K562 (cell line): ENCODE measurements around the gene AAMP. TPM values are rescaled to one million over a fixed set of nuclear protein-coding genes. Genes with fewer than 3 reads are reported as not detected.

Experiments used
- ATAC-seq: fragments of 200-7000 bp; cut with Tn5 transposase; 3 replicates; pipeline ENCODE4 v1.9.1; 2020; ENCODE audit warnings: moderate library complexity
- BruUV-seq: library from RNA; stranded (reverse); fragments of 400-500 nt; replicated peaks from 2 replicates; lab custom pipeline; 2021; lab: Mats Ljungman, UMichigan
- CTCF ChIA-PET: fragments of 300-600 bp; formaldehyde crosslinking; extraction: SDS; loops from one replicate; lab custom pipeline; 2021; ENCODE audit warnings: low intra/inter-chr PET ratio; lab: Yijun Ruan, JAX
- POLR2A ChIA-PET: fragments of 300-600, 350-650 bp; sonication (Branson Sonifier 250); formaldehyde crosslinking; extraction: SDS; loops from one replicate; lab custom pipeline; 2021; ENCODE audit warnings: antibody characterized with exemption, inconsistent platforms; lab: Yijun Ruan, JAX
- DNase-seq, 4 experiments: peaks; one replicate each; pipeline versions ENCODE4 v3.0.0 to v3.0.0-alpha.2; 2011 to 2018; ENCODE audit warnings: low spot score in 3 of 4, mixed read lengths in 3 of 4; ENCODE audit errors: extremely low read depth in 1 of 4
- FAIRE-seq: peaks from 2 replicates; lab custom pipeline; 2011; peaks lifted over from hg19 to GRCh38; lab: Jason Lieb, UNC
- H2AFZ ChIP-seq: 2 replicates; pipeline ENCODE4 v1.6.0; 2011; ENCODE audit warnings: low read depth, low read length, control low read depth, inconsistent platforms
- H3K27ac ChIP-seq: fragments of 200-600 bp; 3 replicates; pipeline ENCODE4 v1.8.0; 2011; ENCODE audit warnings: low read depth, mild to moderate bottlenecking, control low read depth, inconsistent platforms, low read length, moderate library complexity, mixed read lengths; ENCODE audit errors: extremely low read depth
- H3K27me3 ChIP-seq, 2 experiments: fragments of 300-600 bp in 1 of 2; 2 replicates in 1 of 2; 3 replicates in 1 of 2; pipeline versions ENCODE4 v1.6.0 to v1.8.0; 2011; ENCODE audit warnings: inconsistent platforms in 2 of 2, low read length in 2 of 2, mild to moderate bottlenecking in 1 of 2, mixed read lengths in 1 of 2, moderate library complexity in 1 of 2; ENCODE audit not compliant: control insufficient read depth in 2 of 2, insufficient read depth in 2 of 2
- H3K36me3 ChIP-seq: fragments of 300-600 bp; 3 replicates; pipeline ENCODE4 v1.8.0; 2011; ENCODE audit warnings: mild to moderate bottlenecking, low read length, inconsistent platforms; ENCODE audit not compliant: control insufficient read depth, insufficient read depth
- H3K4me1 ChIP-seq, 2 experiments: fragments of 200-600 bp in 1 of 2; replicated peaks in 1 of 2; 2 replicates in 1 of 2; 3 replicates in 1 of 2; pipeline versions ENCODE4 v1.5.1 to v1.8.0; 2011; ENCODE audit warnings: inconsistent platforms in 2 of 2, low read length in 2 of 2, mild to moderate bottlenecking in 1 of 2, mixed read lengths in 1 of 2, moderate library complexity in 1 of 2; ENCODE audit not compliant: control insufficient read depth in 2 of 2, insufficient read depth in 2 of 2
- H3K4me2 ChIP-seq: 2 replicates; pipeline ENCODE4 v1.6.1; 2011; ENCODE audit warnings: low read length, control low read depth, inconsistent platforms, mixed read lengths; ENCODE audit not compliant: insufficient read depth
- H3K4me3 ChIP-seq: fragments of 200-600 bp; sonication (generic), shearing (Covaris generic); 2 replicates; pipeline ENCODE4 v1.5.1; 2016; ENCODE audit warnings: control low read depth, inconsistent platforms
- H3K79me2 ChIP-seq: fragments of 200-600 bp; 3 replicates; pipeline ENCODE4 v1.8.0; 2011; ENCODE audit warnings: low read length, inconsistent platforms; ENCODE audit not compliant: control insufficient read depth, insufficient read depth
- H3K9ac ChIP-seq, 2 experiments: 2 replicates each; pipeline versions ENCODE4 v1.6.0 to v1.6.1; 2011; ENCODE audit warnings: low read depth in 2 of 2, low read length in 2 of 2, control low read depth in 1 of 2, inconsistent platforms in 1 of 2, mild to moderate bottlenecking in 1 of 2, mixed read lengths in 1 of 2; ENCODE audit not compliant: insufficient read depth in 1 of 2
- H3K9me1 ChIP-seq: one replicate; pipeline ENCODE4 v1.6.0; 2011; ENCODE audit warnings: inconsistent platforms, mild to moderate bottlenecking, low read length, moderate library complexity; ENCODE audit not compliant: control insufficient read depth, insufficient read depth
- H3K9me3 ChIP-seq: replicated peaks from 2 replicates; pipeline ENCODE4 v1.5.1; 2011; ENCODE audit warnings: low read depth, low read length, inconsistent platforms; ENCODE audit not compliant: control insufficient read depth, insufficient read depth
- H4K20me1 ChIP-seq: replicated peaks from 2 replicates; pipeline ENCODE4 v1.6.1; 2011; ENCODE audit warnings: low read length, inconsistent platforms, mixed read lengths; ENCODE audit not compliant: control insufficient read depth, insufficient read depth
- ARID3B ChIP-seq: fragments of 250-450 bp; sonication (Bioruptor Pico); IDR thresholded peaks from 2 replicates; pipeline ENCODE4 v1.4.0; 2020; ENCODE audit warnings: borderline replicate concordance
- NFIX ChIP-seq: fragments of 250-450 bp; sonication (Bioruptor Pico); IDR thresholded peaks from 2 replicates; pipeline ENCODE4 v1.4.0; 2020; ENCODE audit warnings: low read depth, mild to moderate bottlenecking, moderate library complexity
- POLR3G ChIP-seq: IDR thresholded peaks from 2 replicates; pipeline ENCODE4 v1.6.1; 2011; ENCODE audit not compliant: insufficient read length, insufficient replicate concordance; ENCODE audit errors: extremely low read depth
- RAD21 ChIP-seq, 2 experiments: fragments of 250-450 bp in 1 of 2; fragments of 450-650 bp in 1 of 2; sonication (Bioruptor Pico) in 1 of 2; formaldehyde crosslinking in 1 of 2; IDR thresholded peaks in 1 of 2; conservative IDR thresholded peaks in 1 of 2; 2 replicates each; pipeline versions ENCODE4 v1.4.0 to v1.8.0; 2020 to 2022; ENCODE audit warnings: mild to moderate bottlenecking in 2 of 2, moderate library complexity in 1 of 2
- WGBS: fragments of 100-300 bp; shearing (Covaris generic); methylation state at CpG from one replicate; pipeline ENCODE4 v1.1.6; 2016; ENCODE audit warnings: low coverage, mixed read lengths; ENCODE audit not compliant: insufficient coverage; ENCODE audit errors: missing lambda C conversion rate; 5-methylcytosine and 5-hydroxymethylcytosine counted together
- in situ Hi-C: fragments of 300-500 bp; cut with MboI; formaldehyde crosslinking; loops from 4 replicates; pipeline ENCODE4 v1.15.0; 2018; ENCODE audit warnings: inconsistent platforms, mixed read lengths
- intact Hi-C: fragments of 100-400 bp; cut with micrococcal nuclease; formaldehyde crosslinking; loops from 2 replicates; pipeline ENCODE4 v1.14.2; 2022
- polyA plus RNA-seq, 8 experiments: library from polyadenylated mRNA; depleted of rRNA in 4 of 8; stranded (reverse) in 5 of 8; unstranded in 3 of 8; fragments of >200 nt; fragmentation: Nextera tagmentation in 2 of 8; fragmentation: Illumina TruSeq in 1 of 8; extraction: Ambion mirVana in 2 of 8; extraction: Trizol in 1 of 8; gene quantifications; 2 replicates each; pipeline versions ENCODE4 v1.2.1 to v1.2.3, GENCODE V29; 2011 to 2014; ENCODE audit warnings: inconsistent platforms in 1 of 8, missing spikeins in 1 of 8
- total RNA-seq, 7 experiments: library from RNA; depleted of rRNA in 6 of 7; stranded (reverse); fragments of >200 nt in 6 of 7; fragmentation: Illumina TruSeq in 2 of 7; extraction: Trizol in 2 of 7; gene quantifications; 2 replicates each; pipeline versions ENCODE4 v1.2.1 to v1.2.3, GENCODE V29; 2011 to 2021; ENCODE audit warnings: low replicate concordance in 1 of 7
- TF ChIP-seq, protein P1 (sequence below): fragments of 250-450 bp; sonication (Bioruptor Pico); IDR thresholded peaks from 2 replicates; pipeline ENCODE4 v1.9.0; 2021; ENCODE audit warnings: mild to moderate bottlenecking
- TF ChIP-seq, protein P2 (sequence below), 3 experiments: IDR thresholded peaks in 2 of 3; conservative IDR thresholded peaks in 1 of 3; 2 replicates each; pipeline ENCODE4 v1.5.1; 2011 to 2012; ENCODE audit warnings: low read length in 3 of 3, mild to moderate bottlenecking in 3 of 3, control low read depth in 2 of 3, improper control_type of control experiment in 1 of 3, inconsistent platforms in 1 of 3, low read depth in 1 of 3, mixed read lengths in 1 of 3, moderate library complexity in 1 of 3; ENCODE audit not compliant: insufficient read depth in 2 of 3
- TF ChIP-seq, protein P3 (sequence below), 2 experiments: IDR thresholded peaks; 2 replicates each; pipeline ENCODE4 v1.6.1; 2011; ENCODE audit warnings: borderline replicate concordance in 1 of 2, control low read depth in 1 of 2, low read depth in 1 of 2, low read length in 1 of 2, mild to moderate bottlenecking in 1 of 2, mixed read lengths in 1 of 2, moderate library complexity in 1 of 2; ENCODE audit not compliant: insufficient read depth in 1 of 2, insufficient read length in 1 of 2, poor library complexity in 1 of 2, severe bottlenecking in 1 of 2; ENCODE audit errors: extremely low read depth in 1 of 2
- TF ChIP-seq, protein P4 (sequence below), 2 experiments: fragments of 250-450 bp in 1 of 2; fragments of 450-650 bp in 1 of 2; sonication (Bioruptor Pico) in 1 of 2; IDR thresholded peaks; 2 replicates each; pipeline versions ENCODE4 v1.6.1 to v1.8.0; 2016 to 2021; ENCODE audit warnings: mild to moderate bottlenecking in 2 of 2, moderate library complexity in 2 of 2, missing compliant biosample characterization in 1 of 2, missing genetic modification characterization in 1 of 2
- TF ChIP-seq, protein P5 (sequence below), 3 experiments: fragments of 200-800 bp in 1 of 3; sonication (Bioruptor generic) in 1 of 3; sonication (generic) in 1 of 3; formaldehyde crosslinking in 1 of 3; IDR thresholded peaks; 2 replicates each; pipeline versions ENCODE4 v1.6.1 to v1.8.0; 2016 to 2022; ENCODE audit warnings: mild to moderate bottlenecking in 2 of 3, missing compliant biosample characterization in 2 of 3, missing genetic modification characterization in 2 of 3, missing genetic modification reagents in 1 of 3

Gene AAMP
- total and polyA plus RNA-seq, 9 of the 15 experiments (the other 6 are each of a cell fraction or from before 2014, with no cell fraction given) = 5.7 to 197 (median 94.1) TPM

- Histone ChIP-seq H3K36me3 (peaks cover 12% of the 10 kb centered on the region; the same call in 2 of the 3 replicates), H3K27ac (peak within 1 kb of the TSS; percentile 88), H3K27me3 (no peaks in the 10 kb centered on the region), H3K4me3 (peak within 1 kb of the TSS; percentile 62), H3K4me2 (peak within 1 kb of the TSS; percentile 94), H3K79me2 (peaks cover 50% of the 10 kb centered on the region), H3K9ac (peak within 1 kb of the TSS; percentile 82 to 92), H3K9me3 (no peaks in the 10 kb centered on the region), H3K9me1 (peaks cover 3% of the 10 kb centered on the region), H2AFZ (peak within 1 kb of the TSS; percentile 88), H4K20me1 (no peaks in the 10 kb centered on the region), H3K4me1 (peaks cover 40 to 48% of the 10 kb centered on the region in 2 experiments)
- ATAC-seq (peak; percentile 79), FAIRE-seq (no peak), DNase-seq (peak; percentile 83 to 89 (median 86))
- TSS peak; percentile 39 for BruUV-seq
- intact Hi-C loops (loop anchor here (2.0 to 5.0 kb wide), 2 partner anchors 106 to 275 kb away; partner anchors contain the start of genes CNOT9, CTDSP1 and USP37), in situ Hi-C loops (no loop called here)
- ChIA-PET CTCF (no interaction called here), POLR2A (no interaction called here)
- 4% methylated on average over 40 of the region's 63 CpGs for WGBS
- TF ChIP-seq NFIX (CRISPR knock-in tag) (no peak), POLR3G (no peak), RAD21 (CRISPR knock-in tag; conservative IDR thresholded peaks at IDR 0.05 in 1 of 2, IDR thresholded peaks at IDR 0.05 in 1 of 2) (peak; percentile 32 to 47), ARID3B (no peak)
- TF ChIP-seq, protein P1, sequence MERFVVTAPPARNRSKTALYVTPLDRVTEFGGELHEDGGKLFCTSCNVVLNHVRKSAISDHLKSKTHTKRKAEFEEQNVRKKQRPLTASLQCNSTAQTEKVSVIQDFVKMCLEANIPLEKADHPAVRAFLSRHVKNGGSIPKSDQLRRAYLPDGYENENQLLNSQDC = no peak
- TF ChIP-seq, protein P2, sequence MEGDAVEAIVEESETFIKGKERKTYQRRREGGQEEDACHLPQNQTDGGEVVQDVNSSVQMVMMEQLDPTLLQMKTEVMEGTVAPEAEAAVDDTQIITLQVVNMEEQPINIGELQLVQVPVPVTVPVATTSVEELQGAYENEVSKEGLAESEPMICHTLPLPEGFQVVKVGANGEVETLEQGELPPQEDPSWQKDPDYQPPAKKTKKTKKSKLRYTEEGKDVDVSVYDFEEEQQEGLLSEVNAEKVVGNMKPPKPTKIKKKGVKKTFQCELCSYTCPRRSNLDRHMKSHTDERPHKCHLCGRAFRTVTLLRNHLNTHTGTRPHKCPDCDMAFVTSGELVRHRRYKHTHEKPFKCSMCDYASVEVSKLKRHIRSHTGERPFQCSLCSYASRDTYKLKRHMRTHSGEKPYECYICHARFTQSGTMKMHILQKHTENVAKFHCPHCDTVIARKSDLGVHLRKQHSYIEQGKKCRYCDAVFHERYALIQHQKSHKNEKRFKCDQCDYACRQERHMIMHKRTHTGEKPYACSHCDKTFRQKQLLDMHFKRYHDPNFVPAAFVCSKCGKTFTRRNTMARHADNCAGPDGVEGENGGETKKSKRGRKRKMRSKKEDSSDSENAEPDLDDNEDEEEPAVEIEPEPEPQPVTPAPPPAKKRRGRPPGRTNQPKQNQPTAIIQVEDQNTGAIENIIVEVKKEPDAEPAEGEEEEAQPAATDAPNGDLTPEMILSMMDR (IDR thresholded peaks at IDR 0.05 in 2 of 3, conservative IDR thresholded peaks at IDR 0.05 in 1 of 3; ENCODE audit: insufficient read depth in 2 of 3, low read depth in 1 of 3, low read length in 3 of 3) = peak; percentile 60 to 76 (median 63)
- TF ChIP-seq, protein P3, sequence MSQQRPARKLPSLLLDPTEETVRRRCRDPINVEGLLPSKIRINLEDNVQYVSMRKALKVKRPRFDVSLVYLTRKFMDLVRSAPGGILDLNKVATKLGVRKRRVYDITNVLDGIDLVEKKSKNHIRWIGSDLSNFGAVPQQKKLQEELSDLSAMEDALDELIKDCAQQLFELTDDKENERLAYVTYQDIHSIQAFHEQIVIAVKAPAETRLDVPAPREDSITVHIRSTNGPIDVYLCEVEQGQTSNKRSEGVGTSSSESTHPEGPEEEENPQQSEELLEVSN (IDR thresholded peaks at IDR 0.05; ENCODE audit: borderline replicate concordance in 1 of 2, extremely low read depth in 1 of 2, insufficient read depth in 1 of 2, insufficient read length in 1 of 2, low read depth in 1 of 2, low read length in 1 of 2, poor library complexity in 1 of 2, severe bottlenecking in 1 of 2) = peak; percentile 78 to 95
- TF ChIP-seq, protein P4, sequence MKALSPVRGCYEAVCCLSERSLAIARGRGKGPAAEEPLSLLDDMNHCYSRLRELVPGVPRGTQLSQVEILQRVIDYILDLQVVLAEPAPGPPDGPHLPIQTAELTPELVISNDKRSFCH (CRISPR knock-in tag; IDR thresholded peaks at IDR 0.05) = no peak
- TF ChIP-seq, protein P4 (tag; IDR thresholded peaks at IDR 0.05) = peak; percentile 47; the same call in 1 of the 2 replicates
- TF ChIP-seq, protein P5, sequence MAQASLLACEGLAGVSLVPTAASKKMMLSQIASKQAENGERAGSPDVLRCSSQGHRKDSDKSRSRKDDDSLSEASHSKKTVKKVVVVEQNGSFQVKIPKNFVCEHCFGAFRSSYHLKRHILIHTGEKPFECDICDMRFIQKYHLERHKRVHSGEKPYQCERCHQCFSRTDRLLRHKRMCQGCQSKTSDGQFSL (CRISPR knock-in tag; IDR thresholded peaks at IDR 0.05) = no peak
- TF ChIP-seq, protein P5 (tag; IDR thresholded peaks at IDR 0.05) = no peak
These were observed 22.4 kb upstream of the AAMP start, which contains the start of gene TMBIM1 for GRCh38 chr2:218292048-218293014. Gene TMBIM1, minus strand, starts transcription at chr2:218292503. Its CDS starts 10,362 bp downstream, at chr2:218282141.
